Raji (cell line): ENCODE measurements around the gene PTPRD.

ENCODE experiments used
- POLR2A ChIP-seq: IDR thresholded peaks from 2 replicates; pipeline ENCODE4 v1.6.1; 2011; ENCODE audit warnings: low read depth, low read length, control low read depth; ENCODE audit not compliant: insufficient read depth

PTPRD gene

GRCh38 chr9:8301296-8301695 lies 2311.5 kb downstream of the PTPRD start:
- TF ChIP-seq POLR2A, result no peak

GRCh38 chr9:8297047-8297446 lies 2315.8 kb downstream of the PTPRD start:
- TF ChIP-seq POLR2A, result no peak

- TF ChIP-seq POLR2A, result no peak
Observed at GRCh38 chr9:8292657-8293056, 2320.1 kb downstream of the PTPRD start.

GRCh38 chr9:8289681-8290080 lies 2323.1 kb downstream of the PTPRD start:
- no peak for TF ChIP-seq POLR2A

- no peak for TF ChIP-seq POLR2A
Observed at GRCh38 chr9:8287970-8288369, 2324.8 kb downstream of the PTPRD start.

- TF ChIP-seq POLR2A, result no peak
Observed at GRCh38 chr9:8287501-8287900, 2325.3 kb downstream of the PTPRD start.

- TF ChIP-seq POLR2A, result no peak
Observed at GRCh38 chr9:8284884-8285283, 2327.9 kb downstream of the PTPRD start.

- TF ChIP-seq POLR2A, result no peak
Observed at GRCh38 chr9:8282535-8282934, 2330.3 kb downstream of the PTPRD start.

GRCh38 chr9:8280811-8281210 lies 2332.0 kb downstream of the PTPRD start:
- TF ChIP-seq POLR2A, result no peak

- TF ChIP-seq POLR2A, result no peak
Observed at GRCh38 chr9:8278048-8278447, 2334.8 kb downstream of the PTPRD start.

- TF ChIP-seq POLR2A, result no peak
Observed at GRCh38 chr9:8270235-8270634, 2342.6 kb downstream of the PTPRD start.

GRCh38 chr9:8268881-8269280 lies 2343.9 kb downstream of the PTPRD start:
- TF ChIP-seq POLR2A, result no peak

GRCh38 chr9:8268216-8268878 lies 2344.5 kb downstream of the PTPRD start:
- TF ChIP-seq POLR2A, result no peak

- TF ChIP-seq POLR2A, result no peak
Observed at GRCh38 chr9:8267636-8268035, 2345.2 kb downstream of the PTPRD start.

- no peak for TF ChIP-seq POLR2A
Observed at GRCh38 chr9:8266861-8267260, 2345.9 kb downstream of the PTPRD start.

GRCh38 chr9:8265281-8265680 lies 2347.5 kb downstream of the PTPRD start:
- TF ChIP-seq POLR2A, result no peak
